ENCODE data around the gene POFUT2. TPM values are rescaled to one million over a fixed set of nuclear protein-coding genes. Genes with fewer than 3 reads are reported as not detected.

Gene POFUT2
- total and polyA plus RNA-seq, 12 donors = 12.7 to 20.6 (median 16.9) TPM

- 77% methylated on average over 27 of the region's 27 CpGs for WGBS, 2 donors
- intact Hi-C loops (cut with DNase I) = loop anchor here in 2 of 10 donors (2.0 to 10.0 kb wide), 3 partner anchors 61 to 299 kb away; no protein-coding TSS in a partner anchor
- Histone ChIP-seq H3K36me3 (no peaks in the 10 kb centered on the region), H3K4me3 (no peak overlapping the region), H3K27ac (peak overlapping the region; percentile 84 to 97 (median 94)), H3K9me3 (peaks cover 0 to 6% (median 0%) of the 10 kb centered on the region in 11 donors), H3K4me1 (peaks cover 37 to 82% (median 56%) of the 10 kb centered on the region in 9 donors), H3K27me3 (no peaks in the 10 kb centered on the region)
- DNase-seq = peak in 1 of 2 donors; percentile 11
- no peak for TF ChIP-seq CTCF (IDR thresholded peaks at IDR 0.05)
- ATAC-seq = no peak
Measured at GRCh38 chr21:45295576-45296365, 8.1 kb upstream of the POFUT2 start.

DNA sequence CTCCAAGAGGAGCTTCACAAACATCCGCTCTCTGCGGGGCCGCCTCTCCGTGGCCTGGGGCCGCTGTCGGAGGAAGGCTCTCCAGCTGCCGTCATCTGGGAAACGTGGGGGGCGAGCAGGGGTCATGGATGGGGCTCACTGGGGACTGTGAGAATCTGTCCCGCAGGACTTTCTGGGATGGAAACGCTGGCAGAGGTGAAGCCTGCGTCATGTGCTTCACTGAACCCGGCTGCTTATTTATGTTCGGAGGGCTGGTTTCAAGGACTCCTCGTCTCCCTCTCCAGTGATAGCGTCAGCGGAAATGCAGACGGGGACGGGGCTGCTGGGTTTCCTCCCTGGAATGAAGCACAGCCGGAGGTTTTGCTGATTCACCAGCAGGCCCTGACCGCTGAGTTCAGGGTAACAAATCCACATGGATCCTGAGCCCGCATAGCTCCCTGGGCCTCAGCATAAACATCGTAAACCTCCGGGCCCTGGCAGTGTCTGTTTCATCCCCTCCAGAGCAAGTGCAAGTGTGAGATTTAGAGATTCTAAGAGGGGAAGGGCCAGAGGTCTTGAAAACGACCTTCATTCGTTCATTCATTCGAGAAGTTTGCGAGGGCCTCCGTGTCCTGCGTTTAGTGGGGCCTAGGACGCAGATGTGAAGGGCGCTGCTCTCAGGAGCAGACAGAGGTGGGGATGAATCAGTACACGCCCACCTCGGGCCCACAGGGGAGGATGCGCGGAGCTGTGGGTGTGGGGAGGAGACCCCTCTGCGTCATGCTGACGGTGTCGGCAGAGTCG is 7.0 kb upstream of the POFUT2 start:
- DNase-seq (peak; percentile 89 to 92), ATAC-seq (peak; percentile 55 to 87 (median 79))
- intact Hi-C loops (cut with DNase I) = loop anchor here in 4 of 10 donors (2.0 to 10.0 kb wide), 6 partner anchors 62 to 528 kb away; no protein-coding TSS in a partner anchor
- H3K4me1 ChIP-seq = peaks cover 26 to 73% (median 46%) of the 10 kb centered on the region in 9 donors
- WGBS, 2 donors = 50 to 51% methylated on average over 40 of the region's 40 CpGs
- peak overlapping the region in 3 of 10 donors; percentile 0 to 21 (median 18) for H3K4me3 ChIP-seq
- H3K9me3 ChIP-seq = peaks cover 0 to 6% (median 0%) of the 10 kb centered on the region in 11 donors
- TF ChIP-seq CTCF (IDR thresholded peaks at IDR 0.05) = no peak
- peak overlapping the region; percentile 84 to 97 (median 94) for H3K27ac ChIP-seq
- H3K27me3 ChIP-seq = no peaks in the 10 kb centered on the region
- no peaks in the 10 kb centered on the region for H3K36me3 ChIP-seq

DNA sequence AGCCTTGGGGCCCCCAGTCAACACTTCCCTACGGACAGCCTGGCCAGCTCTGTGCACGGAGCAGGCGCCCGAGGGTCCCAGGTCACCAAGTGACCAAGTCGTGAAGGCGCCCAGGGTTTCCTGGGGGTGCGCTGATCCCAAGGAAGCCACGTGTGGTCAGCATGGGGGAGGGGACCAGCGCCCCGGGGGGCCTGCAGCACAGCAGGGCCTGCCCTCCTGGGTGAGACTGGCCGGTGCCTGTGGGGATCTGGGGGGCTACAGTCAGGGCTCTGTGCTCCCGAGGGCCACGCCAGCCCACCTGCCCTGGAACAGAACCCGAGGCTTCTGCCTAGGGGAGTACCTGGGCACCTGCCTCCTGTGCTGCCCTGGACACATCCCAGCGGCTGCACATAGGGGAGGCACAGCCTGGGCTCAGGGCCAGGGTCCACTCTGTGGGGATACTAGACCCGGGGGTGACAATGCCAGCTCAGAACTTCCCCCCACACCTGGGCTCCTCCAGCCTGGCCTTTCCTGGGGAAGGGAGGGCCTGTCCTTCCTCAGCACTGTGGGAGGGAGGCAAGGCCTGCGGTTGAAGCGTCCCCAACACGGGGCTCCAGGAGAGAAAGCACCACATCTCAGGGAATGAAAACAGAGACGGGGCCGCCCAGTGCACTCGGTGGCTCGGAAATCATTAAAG is 6.2 kb upstream of the POFUT2 start:
- no peaks in the 10 kb centered on the region for H3K36me3 ChIP-seq
- H3K4me3 ChIP-seq = peak overlapping the region in 3 of 10 donors; percentile 0 to 21 (median 18)
- intact Hi-C loops (cut with DNase I) = loop anchor here in 7 of 10 donors (1.0 to 10.0 kb wide), 7 partner anchors 63 to 528 kb away; no protein-coding TSS in a partner anchor
- H3K9me3 ChIP-seq = peaks cover 0 to 6% (median 0%) of the 10 kb centered on the region in 11 donors
- peak overlapping the region; percentile 84 to 97 (median 94) for H3K27ac ChIP-seq
- H3K27me3 ChIP-seq = no peaks in the 10 kb centered on the region
- ATAC-seq (peak in 6 of 8 donors; percentile 0 to 24 (median 16)), DNase-seq (no peak)
- WGBS, 2 donors = 60 to 70% methylated on average over 23 of the region's 23 CpGs
- peaks cover 24 to 66% (median 43%) of the 10 kb centered on the region in 9 donors for H3K4me1 ChIP-seq
- TF ChIP-seq CTCF (IDR thresholded peaks at IDR 0.05) = no peak
